Stimulated activated CD8-positive, alpha-beta memory T cell treated with anti-CD3 and anti-CD28 coated beads, Interleukin-12 subunit alpha, Interleukin-12 subunit beta, amount 100 ng/mL, for 4 hours (primary cell): Measurements from ENCODE around the gene AGBL5.
"Not testable (repeated sequence)": the region's sequence is repeated elsewhere in the genome, so short reads cannot be mapped to it uniquely, and the experiment has no call there.

ENCODE experiments used
- DNase-seq: peaks from one replicate; pipeline ENCODE4 v3.0.0-alpha.2; 2020; ENCODE audit warnings: low read depth

The AGBL5 gene

DNA sequence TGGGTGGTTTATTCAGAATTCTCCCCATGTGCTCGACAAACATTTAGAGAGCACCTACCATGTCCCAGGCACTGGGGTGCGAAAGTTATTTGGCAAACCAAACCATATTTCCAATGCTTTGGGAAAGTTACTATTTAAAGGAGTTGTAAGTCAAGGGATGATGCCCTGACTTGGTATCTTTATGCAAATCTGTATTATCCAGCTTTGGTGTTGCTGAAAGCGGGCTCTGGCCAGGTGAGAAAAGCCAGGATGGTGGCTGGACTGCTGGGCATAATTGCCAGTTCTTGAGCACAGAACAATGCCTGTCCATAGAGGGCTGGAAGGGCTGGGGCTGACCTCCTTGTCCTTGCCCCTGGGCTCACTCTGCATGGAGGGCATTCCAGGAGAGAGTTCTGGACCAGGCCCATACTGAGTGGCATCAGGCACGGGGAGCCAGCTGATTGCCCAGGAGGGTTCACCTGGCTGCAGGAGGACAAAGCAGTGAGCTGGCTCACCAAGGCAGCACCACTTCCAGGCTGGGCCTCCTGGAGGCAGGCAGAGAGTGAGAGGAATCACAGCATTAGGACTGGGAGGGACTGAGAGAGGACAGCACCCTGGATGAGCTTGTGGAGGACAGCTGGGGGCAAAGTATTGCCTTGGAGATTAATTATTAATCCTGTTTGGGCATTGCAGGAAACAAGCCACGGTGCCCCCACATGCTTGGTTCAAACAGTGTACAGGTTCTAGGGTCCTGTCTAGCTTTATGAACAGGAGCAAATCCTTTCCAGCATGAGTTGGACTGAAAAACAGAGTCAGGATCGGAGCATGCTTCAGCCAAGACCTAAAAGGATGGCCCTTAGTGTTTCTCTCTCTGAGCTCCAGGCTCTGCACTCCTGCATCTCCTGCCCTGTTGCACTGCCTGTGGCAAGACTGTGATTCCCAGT lies 42.2 kb downstream of the AGBL5 start:
- no peak for DNase-seq

DNA sequence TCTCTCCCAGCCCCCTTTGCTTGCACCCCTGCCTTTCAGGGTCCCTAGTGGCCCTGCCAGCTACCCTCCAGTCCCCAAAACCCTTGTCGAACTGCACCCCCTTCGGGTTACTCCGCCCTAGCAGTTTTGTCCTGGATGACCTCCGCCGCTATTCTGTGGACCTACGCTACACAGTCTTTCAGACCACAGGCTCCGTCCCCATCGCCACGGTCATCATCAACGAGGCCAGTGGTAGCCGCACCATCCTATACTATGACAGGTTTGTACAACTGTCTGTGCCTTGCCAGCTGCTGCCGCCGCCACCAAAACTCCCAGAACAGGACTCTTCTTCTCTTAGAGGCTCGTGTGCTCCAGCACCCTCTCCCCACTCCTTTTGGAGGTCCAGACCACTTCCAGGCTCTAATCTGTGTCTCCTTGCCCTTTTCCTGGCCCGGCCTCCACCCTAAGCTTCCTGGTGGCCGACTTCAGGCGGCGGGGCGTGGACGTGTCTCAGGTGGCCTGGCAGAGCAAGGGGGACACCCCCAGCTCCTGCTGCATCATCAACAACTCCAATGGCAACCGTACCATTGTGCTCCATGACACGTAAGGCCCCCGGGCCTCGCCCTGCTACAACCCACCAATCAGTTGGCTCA lies 43.0 kb downstream of the AGBL5 start:
- no peak for DNase-seq

DNA sequence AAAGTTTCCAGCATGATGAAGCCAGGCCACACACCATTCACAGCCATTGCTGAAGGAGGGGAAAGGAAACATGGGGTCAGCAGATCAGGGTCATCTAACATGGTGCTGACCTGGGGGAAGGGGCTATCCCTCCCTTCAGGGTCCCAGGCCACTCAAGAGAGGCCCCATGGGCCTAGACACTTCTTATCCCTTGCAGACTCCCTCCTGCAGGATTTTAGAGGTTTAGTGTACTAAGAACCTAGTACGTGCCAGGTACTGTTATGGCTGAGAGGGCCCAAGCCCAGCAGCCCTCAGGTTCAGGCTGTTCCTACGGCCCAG lies 43.9 kb downstream of the AGBL5 start:
- DNase-seq, result no peak

DNA sequence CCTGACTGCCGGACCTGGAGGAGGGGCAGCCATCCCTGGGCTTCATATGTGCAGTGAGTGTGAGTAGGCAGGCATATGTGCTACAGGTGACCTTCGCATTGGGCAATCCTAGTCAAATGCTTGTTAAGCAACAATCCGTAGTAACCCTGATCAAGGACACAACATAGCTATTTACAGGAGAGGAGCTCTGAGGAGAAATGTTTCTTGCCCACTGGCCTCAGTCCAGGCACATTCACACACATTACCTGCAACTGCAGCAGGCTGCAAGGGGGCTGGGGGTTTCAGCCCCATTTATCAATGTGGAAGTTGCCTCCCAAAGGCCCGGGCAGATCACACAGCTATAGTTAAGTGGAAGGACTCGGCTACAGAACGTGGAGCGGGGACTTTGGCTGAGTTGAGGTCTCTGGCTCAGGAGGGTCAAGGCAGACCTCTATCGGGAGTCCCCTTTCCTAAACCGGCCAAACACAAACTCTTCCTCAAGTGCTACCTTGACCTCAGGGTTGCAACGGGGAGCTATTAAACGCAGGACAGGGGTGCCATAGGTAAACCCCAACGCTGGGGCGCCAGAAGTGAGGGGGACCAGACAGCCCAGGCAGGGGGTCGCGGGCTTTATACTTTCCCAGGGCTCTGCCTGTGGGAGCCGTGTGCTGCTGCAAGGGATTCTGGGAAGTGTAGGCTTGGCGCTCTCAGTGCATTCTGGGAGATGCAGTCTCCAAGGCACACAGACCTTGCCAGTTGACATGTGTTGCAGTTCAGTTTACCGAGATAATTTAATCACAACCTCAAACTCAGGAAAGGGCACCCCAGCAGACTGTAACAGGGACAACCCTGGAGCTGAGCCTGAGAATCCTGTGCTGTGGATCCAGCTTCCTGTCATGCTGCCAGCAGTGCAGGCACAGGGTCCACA lies 44.5 kb downstream of the AGBL5 start:
- DNase-seq, result no peak

DNA sequence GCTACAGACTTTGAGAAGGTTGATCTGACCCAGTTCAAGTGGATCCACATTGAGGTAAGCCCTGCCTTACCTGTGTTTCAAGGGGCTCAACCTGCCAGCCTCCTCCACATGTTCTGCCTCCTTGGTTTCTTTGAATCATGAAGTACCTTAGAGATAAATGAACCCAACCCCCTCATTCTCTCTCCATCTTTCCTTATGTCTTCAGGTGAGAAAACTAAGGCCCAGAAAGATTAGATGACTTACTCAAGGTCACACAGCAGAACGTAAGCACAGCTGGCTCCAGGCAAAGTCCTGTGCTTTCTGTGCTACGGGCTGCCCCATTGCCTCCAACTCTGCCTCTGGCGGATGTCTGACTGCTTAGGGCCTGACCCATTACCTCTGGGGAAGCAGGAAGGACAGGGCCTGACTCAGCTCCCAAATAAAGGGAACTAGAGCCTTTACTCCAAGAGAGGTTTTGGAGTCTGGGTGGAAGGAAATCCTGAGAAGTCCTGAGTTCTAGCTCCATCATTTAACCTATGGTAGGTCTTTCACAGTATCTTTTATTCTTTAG lies 45.4 kb downstream of the AGBL5 start:
- no peak for DNase-seq

DNA sequence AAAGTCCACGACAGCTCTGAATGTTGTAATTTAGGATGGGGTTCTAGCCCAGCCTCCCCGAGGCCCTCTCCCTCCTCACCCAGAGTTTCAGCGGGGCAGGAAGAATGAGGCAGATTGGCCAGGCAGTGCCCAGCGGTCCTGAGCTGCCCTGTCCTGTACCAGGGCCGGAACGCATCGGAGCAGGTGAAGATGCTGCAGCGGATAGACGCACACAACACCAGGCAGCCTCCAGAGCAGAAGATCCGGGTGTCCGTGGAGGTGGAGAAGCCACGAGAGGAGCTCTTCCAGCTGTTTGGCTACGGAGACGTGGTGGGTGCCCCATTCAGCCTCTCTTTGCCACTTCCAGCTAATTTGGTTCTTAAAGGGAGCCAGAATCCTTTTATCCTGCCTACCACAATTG lies 45.9 kb downstream of the AGBL5 start:
- no peak for DNase-seq

DNA sequence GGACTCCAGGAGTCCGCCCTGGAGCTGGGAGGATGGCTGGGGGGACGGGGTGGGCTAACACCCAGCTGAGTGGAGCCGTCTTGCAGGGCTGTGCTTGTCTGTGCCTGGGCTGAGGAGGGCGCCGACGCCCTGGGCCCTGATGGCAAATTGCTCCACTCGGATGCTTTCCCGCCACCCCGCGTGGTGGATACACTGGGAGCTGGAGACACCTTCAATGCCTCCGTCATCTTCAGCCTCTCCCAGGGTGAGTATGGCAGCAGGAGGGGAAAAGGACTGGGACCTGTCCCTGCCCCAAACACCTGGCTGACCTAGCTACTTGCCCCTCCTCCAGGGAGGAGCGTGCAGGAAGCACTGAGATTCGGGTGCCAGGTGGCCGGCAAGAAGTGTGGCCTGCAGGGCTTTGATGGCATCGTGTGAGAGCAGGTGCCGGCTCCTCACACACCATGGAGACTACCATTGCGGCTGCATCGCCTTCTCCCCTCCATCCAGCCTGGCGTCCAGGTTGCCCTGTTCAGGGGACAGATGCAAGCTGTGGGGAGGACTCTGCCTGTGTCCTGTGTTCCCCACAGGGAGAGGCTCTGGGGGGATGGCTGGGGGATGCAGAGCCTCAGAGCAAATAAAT lies 48.0 kb downstream of the AGBL5 start:
- DNase-seq, result no peak

DNA sequence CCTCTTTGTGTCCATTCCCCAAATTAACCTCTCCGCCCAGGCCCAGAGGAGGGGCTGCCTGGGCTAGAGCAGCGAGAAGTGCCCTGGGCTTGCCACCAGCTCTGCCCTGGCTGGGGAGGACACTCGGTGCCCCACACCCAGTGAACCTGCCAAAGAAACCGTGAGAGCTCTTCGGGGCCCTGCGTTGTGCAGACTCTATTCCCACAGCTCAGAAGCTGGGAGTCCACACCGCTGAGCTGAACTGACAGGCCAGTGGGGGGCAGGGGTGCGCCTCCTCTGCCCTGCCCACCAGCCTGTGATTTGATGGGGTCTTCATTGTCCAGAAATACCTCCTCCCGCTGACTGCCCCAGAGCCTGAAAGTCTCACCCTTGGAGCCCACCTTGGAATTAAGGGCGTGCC lies 48.6 kb downstream of the AGBL5 start:
- DNase-seq, result no peak

DNA sequence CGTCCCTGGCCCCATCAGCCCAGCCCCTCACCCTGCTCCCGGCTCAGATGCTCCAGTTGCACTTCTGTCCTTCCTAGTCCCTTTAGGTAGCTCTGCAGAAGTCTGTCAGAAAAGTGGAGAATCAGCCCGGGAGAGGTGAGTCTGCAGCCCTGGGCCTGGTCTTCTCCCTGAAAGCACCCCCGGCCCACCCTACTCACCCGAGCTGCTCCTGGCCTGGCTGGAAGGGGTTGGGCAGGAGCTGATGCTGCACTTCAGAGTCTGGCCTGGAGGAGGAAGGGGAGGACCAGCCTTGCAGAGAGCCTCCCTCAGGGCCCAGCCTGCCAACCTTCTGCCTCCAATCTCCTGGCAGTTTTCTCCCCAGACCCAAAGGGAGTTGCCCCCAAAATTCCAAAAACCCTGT lies 50.9 kb downstream of the AGBL5 start:
- DNase-seq, result no peak

DNA sequence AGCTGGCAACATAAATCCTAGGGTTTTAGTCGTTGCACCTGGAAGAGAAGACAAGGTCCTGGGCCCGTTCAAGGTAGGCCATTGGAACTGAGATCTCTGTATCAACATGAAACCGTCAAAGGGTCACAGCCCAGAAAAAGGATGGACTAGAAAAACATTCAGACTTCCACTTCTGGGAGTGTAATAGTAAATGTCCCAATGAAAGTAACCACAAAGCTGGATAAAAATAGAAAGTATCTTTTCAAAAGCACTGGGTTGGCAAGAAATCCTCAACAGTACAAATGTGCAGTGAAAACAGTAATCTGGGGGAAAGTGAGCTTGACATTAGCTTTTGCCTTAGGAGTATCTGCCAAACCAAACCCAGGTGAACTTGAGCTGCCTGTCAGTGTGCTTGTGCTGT lies 54.5 kb downstream of the AGBL5 start:
- DNase-seq, result no peak

DNA sequence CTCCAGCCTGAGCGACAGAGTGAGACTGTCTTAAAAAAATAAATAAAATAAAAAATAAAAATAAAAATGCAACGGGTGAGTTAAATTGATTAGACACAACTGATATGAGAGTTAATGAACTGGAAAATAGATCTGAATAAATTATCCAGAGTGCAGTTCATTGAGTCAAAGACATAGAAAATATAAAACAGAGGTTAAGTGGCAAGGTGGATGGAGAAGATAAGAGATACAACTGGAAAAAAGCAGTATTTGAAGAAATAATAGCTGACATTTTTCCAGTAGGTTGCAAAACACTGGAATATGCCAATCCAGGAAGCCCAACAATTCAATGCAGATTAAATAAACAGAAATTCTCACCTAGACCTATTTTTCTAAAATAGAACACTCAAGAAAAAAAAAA lies 56.8 kb downstream of the AGBL5 start:
- DNase-seq, result no peak

DNA sequence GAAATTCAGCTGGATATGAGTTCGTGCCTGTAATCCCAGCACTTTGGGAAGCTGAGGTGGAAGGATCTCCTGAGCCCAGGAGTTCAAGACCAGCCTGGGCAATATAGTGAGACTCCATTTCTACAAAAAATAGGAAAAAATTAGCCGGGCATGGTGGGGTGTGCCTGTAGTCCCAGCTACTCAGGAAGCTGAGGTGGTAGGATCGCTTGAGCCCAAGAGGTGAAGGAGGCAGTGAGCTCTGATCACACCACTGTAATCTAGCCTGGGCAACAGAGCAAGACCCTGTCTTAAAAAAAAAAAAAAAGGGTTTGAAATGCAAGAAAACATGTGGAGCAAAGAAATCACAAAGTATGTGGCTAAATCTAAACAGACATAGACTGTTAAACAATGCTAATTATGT lies 57.6 kb downstream of the AGBL5 start:
- no peak for DNase-seq

DNA sequence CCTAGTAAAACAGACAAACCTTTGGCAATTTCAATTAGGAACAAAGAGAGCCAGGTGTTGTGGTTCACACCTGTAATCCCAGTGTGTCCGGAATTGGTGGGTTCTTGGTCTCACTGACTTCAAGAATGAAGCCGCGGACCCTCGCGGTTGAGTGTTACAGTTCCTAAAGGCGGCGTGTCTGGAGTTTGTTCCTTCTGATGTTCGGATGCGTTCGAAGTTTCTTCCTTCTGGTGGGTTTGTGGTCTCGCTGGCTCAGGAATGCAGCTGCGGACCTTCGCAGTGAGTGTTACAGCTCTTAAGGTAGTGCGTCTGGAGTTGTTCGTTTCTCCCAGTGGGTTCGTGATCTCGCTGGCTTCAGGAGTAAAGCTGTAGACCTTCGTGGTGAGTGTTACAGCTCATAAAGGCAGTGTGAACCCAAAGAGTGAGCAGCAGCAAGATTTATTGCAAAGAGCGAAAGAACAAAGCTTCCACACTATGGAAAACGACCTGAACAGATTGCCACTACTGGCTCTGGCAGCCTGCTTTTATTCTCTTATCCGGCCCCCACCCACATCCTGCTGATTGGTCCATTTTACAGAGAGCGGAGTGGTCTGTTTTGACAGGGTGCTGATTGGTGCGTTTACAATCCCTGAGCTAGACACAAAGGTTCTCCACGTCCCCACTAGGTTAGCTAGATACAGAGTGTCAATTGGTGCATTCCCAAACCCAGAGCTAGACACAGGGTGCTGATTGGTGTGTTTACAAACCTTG lies 59.3 kb downstream of the AGBL5 start:
- not testable (repeated sequence) for DNase-seq

DNA sequence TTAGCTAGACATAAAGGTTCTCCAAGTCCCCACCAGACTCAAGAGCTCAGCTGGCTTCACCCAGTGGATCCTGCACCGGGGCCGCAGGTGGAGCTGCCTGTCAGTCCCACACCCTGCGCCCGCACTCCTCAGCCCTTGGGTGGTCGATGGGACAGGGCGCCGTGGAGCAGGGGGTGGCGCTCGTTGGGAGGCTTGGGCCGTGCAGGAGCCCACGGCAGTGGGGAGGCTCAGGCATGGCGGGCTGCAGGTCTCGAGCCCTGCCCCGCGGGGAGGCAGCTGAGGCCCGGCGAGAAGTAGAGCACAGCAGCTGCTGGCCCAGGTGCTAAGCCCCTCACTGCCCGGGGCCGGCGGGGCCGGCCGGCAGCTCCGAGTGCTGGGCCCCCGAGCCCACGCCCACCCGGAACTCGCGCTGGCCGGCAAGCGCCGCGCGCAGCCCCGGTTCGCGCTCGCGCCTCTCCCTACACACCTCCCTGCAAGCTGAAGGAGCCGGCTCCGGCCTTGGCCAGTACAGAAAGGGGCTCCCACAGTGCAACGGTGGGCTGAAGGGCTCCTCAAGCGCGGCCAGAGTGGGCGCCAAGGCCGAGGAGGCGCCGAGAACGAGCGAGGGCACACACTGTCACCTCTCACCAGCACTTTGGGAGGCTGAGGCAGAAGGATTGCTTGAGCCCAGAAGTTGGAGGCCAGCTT lies 60.1 kb downstream of the AGBL5 start:
- not testable (repeated sequence) for DNase-seq

DNA sequence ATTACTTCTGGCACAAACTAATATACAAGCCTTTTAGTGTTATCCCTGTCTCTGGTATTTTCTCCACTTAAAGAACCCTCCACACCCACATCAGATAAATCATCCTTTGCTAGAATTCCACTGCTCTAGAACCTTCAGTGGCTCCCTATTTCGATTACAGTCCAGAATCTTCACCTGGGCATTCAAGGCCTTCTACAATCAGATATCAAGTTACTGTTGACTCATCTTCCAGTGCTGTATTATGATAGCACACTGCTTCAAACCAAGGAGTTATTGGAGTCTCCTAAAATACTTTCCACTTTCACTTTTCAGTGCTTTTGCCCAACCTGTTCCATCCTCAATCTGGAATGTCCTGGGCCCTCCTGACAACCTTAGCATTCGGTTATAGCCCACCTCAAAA lies 64.1 kb downstream of the AGBL5 start:
- no peak for DNase-seq

DNA sequence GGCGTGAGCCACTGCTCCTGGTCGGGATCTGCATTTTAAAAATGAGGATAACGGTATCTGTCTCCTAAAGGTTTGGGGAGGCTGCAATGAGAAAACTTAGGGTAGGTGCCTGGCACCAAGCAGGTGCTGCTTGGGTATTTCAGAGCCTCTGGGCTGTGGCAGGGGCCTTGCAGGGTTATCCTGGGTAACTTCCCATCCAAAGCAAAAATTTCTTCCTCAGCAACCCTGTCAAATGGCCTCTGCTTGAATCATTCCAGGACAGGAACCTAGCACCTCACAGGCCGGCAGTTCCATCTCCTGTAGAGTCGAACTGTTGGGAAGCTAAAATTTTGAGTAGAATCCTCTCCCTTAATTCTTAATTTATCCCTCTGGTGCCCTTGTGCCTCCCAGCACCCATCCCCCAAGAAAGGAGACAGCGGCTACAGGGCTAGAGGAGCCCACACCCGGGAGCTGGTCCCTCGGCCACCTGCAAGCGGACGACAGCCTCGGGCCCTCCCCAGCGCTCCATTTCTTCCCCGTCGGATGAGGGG lies 66.6 kb downstream of the AGBL5 start:
- no peak for DNase-seq

DNA sequence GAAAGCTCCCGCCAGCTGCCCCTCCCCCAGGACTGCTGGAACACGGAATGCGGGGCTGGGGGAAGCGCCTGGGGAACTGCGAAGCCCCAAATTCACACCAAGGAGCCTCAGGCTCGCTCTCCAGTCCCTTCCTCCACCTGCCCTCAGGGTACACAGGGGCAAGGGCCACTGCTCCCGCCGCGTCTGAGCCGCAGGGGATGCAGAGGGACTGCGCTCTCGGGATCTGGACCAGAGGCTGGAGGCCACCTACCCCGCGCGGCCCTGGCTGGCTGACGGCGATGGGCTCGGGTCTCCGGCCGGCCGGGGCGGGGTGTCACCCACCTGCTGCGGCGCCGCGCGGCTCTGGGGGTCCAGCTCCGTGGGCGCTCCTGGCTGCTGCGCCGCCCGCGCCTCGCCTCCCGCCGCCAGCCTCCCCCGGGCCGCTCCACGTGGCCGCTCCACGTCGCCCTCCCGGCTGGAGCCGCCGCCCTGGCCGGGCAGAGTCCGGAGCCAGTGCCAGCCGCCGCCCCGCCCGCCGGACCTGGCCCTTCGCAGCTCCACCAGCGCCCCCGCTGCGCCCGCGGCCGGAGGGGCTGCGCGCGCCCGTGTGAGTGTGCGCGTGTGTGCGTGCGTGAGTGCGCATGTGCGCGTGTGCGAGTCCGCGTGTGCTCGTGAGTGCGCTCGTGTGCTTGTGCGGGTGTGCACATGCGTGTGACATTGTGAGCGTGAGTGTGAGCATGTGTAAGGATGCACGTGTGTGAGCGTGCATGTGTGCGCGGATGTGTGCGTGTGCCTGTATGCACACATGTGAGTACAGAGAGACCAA lies 67.3 kb downstream of the AGBL5 start, which contains the start of gene CGREF1:
Gene CGREF1 (minus strand): TSS at position 604 of the 805 bp plus-strand sequence. CDS start 14,762 bp downstream, outside the sequence.
- no peak for DNase-seq

DNA sequence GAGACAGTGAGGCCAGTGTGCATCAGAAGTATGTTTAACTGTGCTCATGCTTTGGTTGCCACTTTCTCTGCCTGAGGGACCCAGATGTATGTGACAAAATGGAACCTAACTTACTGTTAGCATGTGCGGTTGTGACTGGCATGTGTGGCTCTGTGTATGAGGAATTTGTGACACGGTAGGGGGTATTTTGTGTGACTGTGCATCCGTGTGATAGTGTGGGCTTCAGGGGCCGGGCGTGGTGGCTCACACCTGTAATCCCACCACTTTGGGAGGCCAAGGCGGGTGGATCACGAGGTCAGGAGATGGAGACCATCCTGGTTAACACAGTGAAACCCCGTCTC lies 67.8 kb downstream of the AGBL5 start:
- not testable (repeated sequence) for DNase-seq
